Thoracic aorta (tissue), 2 donors: ENCODE data around the gene RPTOR. TPM values are rescaled to one million over a fixed set of nuclear protein-coding genes. Genes with fewer than 3 reads are reported as not detected.

ENCODE experiments used
- ATAC-seq: fragments of 150-250 bp; one replicate; pipeline ENCODE4 v1.8.0; 2017; ENCODE audit warnings: low read depth; ENCODE audit not compliant: insufficient number of reproducible peaks, low FRiP score
- DNase-seq: peaks from one replicate; pipeline ENCODE4 v3.0.0-alpha.2; 2020; ENCODE audit warnings: low spot score
- H3K27ac ChIP-seq, 2 donors: fragments of 200-600 bp; sonication (generic); 1 replicate in 1 of 2; 2 replicates in 1 of 2; pipeline ENCODE4 v1.5.1; 2016; ENCODE audit warnings: mild to moderate bottlenecking in 2 of 2, moderate library complexity in 2 of 2
- H3K27me3 ChIP-seq: fragments of 200-600 bp; sonication (generic); replicated peaks from 2 replicates; pipeline ENCODE4 v1.6.0; 2016; ENCODE audit warnings: mild to moderate bottlenecking; ENCODE audit not compliant: insufficient read depth
- H3K36me3 ChIP-seq: fragments of 200-600 bp; sonication (generic); one replicate; pipeline ENCODE4 v1.5.1; 2016
- H3K4me1 ChIP-seq, 2 donors: fragments of 200-600 bp; sonication (generic); 1 replicate in 1 of 2; 2 replicates in 1 of 2; pipeline versions ENCODE4 v1.5.1 to v1.6.0; 2016; ENCODE audit warnings: low read depth in 2 of 2, mild to moderate bottlenecking in 1 of 2; ENCODE audit not compliant: control insufficient read depth in 1 of 2
- H3K4me3 ChIP-seq: fragments of 200-600 bp; sonication (generic); 2 replicates; pipeline ENCODE4 v1.5.1; 2016; ENCODE audit warnings: mild to moderate bottlenecking
- H3K9me3 ChIP-seq: fragments of 200-600 bp; sonication (generic); 2 replicates; pipeline ENCODE4 v1.5.1; 2016
- CTCF ChIP-seq: fragments of 200-600 bp; sonication (generic); IDR thresholded peaks from one replicate; pipeline ENCODE4 v1.5.1; 2019; ENCODE audit warnings: antibody characterized with exemption
- total RNA-seq, 2 donors: library from RNA; depleted of rRNA; stranded (reverse); fragments of >200 nt; gene quantifications; one replicate each; pipeline versions ENCODE4 v1.1.0 to v1.2.3, GENCODE V29; 2016

Gene RPTOR
- total RNA-seq, 2 donors from 2014 or later = 42.0 to 47.4 TPM

DNA sequence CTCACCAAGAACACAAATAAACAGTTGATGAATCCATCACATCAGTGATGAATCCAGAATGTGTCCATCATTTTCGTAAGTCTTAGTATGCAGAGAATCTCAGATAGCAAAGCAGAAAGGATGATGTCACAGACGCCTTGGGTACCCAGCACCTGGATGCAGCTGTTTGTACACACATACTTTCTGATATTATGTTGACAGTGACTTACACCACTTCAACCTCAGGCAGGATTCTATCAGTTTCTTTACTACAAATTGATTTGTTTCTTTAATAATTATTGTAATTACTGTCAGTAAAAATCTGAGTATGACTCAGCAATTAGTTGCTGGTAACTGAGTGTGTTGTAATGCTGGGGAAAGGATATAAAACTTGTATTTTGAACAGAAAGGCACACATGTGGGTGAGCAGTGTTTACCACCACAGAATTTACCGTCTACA, 159.8 kb downstream of the RPTOR start:
- Histone ChIP-seq H3K4me3 (no peak overlapping the region), H3K9me3 (no peaks in the 10 kb centered on the region), H3K27ac (no peak overlapping the region), H3K36me3 (no peaks in the 10 kb centered on the region), H3K27me3 (no peaks in the 10 kb centered on the region), H3K4me1 (no peaks in the 10 kb centered on the region)
- no peak for ATAC-seq
- no peak for TF ChIP-seq CTCF
- DNase-seq = no peak

DNA sequence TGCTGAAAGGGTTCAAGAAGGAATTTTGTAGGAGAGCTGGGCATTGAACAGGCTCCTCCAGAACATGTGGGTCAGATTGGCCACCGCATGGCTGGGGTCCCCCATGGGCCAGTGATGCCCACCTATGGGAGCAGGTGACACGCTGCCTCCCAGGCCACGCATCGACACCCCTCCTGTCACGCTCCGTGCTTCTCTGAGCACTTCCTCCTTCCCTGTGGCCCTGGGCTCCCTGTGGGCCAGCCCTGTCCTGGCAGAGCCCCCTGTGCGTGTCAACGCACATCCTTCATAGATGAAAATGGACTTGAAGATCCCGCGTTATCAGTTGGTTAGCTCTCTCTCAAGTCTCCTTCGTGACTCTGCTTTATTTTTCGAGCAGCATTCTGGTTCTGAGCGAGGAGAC, 160.3 kb downstream of the RPTOR start:
- no peak overlapping the region for H3K27ac ChIP-seq
- no peak for TF ChIP-seq CTCF
- ATAC-seq (no peak), DNase-seq (no peak)
- no peaks in the 10 kb centered on the region for H3K4me1 ChIP-seq
- no peaks in the 10 kb centered on the region for H3K36me3 ChIP-seq
- H3K9me3 ChIP-seq = no peaks in the 10 kb centered on the region
- no peak overlapping the region for H3K4me3 ChIP-seq
- no peaks in the 10 kb centered on the region for H3K27me3 ChIP-seq

DNA sequence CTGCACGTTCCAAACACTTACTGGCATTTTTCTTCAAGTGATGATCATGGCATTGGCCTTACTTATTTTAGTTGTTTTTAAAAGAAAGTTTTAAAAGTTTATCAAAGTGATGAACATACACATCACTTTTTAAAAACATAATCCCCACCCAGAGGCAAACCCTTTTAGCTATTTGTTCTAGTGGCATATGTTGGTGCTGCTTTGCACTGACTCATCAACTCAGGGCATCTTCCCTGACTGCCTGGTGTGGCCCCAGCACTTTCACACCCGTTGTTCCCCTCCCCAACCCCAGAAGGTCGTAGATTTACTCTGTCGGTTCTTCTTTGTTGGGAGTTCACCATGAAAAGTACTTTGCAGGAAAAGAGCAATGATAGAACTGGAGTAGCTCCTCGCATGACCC, 161.3 kb downstream of the RPTOR start:
- Histone ChIP-seq H3K4me1 (no peaks in the 10 kb centered on the region), H3K9me3 (no peaks in the 10 kb centered on the region), H3K27me3 (no peaks in the 10 kb centered on the region), H3K27ac (no peak overlapping the region), H3K36me3 (no peaks in the 10 kb centered on the region), H3K4me3 (no peak overlapping the region)
- no peak for DNase-seq
- TF ChIP-seq CTCF = no peak
- ATAC-seq = no peak

GRCh38 chr17:80706463-80706867, 161.8 kb downstream of the RPTOR start:
- Histone ChIP-seq H3K4me3 (no peak overlapping the region), H3K9me3 (no peaks in the 10 kb centered on the region), H3K4me1 (no peaks in the 10 kb centered on the region), H3K27me3 (no peaks in the 10 kb centered on the region), H3K36me3 (no peaks in the 10 kb centered on the region), H3K27ac (no peak overlapping the region)
- TF ChIP-seq CTCF = no peak
- no peak for DNase-seq
- ATAC-seq = no peak

DNA sequence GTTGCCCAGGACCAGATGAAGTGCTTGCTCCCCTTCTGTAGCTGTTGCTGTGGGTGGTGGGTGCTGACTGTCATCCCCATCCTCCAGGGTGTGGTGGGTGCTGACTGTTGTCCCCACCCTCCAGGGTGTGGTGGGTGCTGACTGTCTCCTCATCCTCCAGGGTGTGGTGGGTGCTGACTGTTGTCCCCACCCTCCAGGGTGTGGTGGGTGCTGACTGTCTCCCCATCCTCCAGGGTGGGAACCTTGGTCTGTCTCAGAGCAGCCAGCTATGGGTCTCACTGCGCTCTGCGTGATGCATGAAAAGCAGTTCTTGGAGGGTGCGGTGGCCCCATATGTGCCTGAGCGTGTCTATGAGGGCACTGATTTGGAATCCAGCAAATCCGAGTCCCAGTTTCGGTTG, 163.8 kb downstream of the RPTOR start:
- DNase-seq (no peak), ATAC-seq (no peak)
- H3K9me3 ChIP-seq = no peaks in the 10 kb centered on the region
- H3K27me3 ChIP-seq = no peaks in the 10 kb centered on the region
- no peak overlapping the region for H3K4me3 ChIP-seq
- no peaks in the 10 kb centered on the region for H3K4me1 ChIP-seq
- no peak for TF ChIP-seq CTCF
- H3K27ac ChIP-seq = no peak overlapping the region
- no peaks in the 10 kb centered on the region for H3K36me3 ChIP-seq
